ENCODE data around the gene BLVRB.

DNA sequence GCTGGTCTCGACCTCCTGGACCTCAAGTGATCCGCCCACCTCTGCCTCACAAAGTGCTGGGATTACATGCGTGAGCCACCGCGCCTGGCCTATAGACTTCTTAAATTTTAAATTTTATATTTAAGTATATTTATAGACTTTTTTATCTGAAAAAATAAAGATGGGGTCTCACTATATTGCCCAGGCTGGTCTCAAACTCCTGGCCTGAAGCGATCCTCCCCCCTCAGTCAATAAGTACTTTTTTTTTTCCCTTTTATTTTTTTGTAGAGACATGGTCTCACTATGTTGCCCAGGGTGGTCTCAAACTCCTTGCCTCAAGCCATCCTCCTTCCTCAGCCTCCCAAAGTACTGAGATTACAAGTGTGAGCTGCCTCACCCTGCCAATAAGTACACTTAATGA, 41.6 kb downstream of the BLVRB start:
- TF ChIP-seq, protein P1, sequence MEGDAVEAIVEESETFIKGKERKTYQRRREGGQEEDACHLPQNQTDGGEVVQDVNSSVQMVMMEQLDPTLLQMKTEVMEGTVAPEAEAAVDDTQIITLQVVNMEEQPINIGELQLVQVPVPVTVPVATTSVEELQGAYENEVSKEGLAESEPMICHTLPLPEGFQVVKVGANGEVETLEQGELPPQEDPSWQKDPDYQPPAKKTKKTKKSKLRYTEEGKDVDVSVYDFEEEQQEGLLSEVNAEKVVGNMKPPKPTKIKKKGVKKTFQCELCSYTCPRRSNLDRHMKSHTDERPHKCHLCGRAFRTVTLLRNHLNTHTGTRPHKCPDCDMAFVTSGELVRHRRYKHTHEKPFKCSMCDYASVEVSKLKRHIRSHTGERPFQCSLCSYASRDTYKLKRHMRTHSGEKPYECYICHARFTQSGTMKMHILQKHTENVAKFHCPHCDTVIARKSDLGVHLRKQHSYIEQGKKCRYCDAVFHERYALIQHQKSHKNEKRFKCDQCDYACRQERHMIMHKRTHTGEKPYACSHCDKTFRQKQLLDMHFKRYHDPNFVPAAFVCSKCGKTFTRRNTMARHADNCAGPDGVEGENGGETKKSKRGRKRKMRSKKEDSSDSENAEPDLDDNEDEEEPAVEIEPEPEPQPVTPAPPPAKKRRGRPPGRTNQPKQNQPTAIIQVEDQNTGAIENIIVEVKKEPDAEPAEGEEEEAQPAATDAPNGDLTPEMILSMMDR (IDR thresholded peaks at IDR 0.05; ENCODE audit: low read depth, low read length): no peak
- TF ChIP-seq EZH2phosphoT487 (IDR thresholded peaks at IDR 0.05; ENCODE audit: low read depth): no peak
